GM18511 (cell line): ENCODE measurements around the gene LCN9.

ENCODE experiments used
- ATAC-seq: cut with Tn5 transposase; IDR thresholded peaks from one replicate; pipeline ENCODE4 v1.9.1; 2021; ENCODE audit warnings: mild to moderate bottlenecking, moderate library complexity; ENCODE audit not compliant: unreplicated experiment

Gene LCN9

DNA sequence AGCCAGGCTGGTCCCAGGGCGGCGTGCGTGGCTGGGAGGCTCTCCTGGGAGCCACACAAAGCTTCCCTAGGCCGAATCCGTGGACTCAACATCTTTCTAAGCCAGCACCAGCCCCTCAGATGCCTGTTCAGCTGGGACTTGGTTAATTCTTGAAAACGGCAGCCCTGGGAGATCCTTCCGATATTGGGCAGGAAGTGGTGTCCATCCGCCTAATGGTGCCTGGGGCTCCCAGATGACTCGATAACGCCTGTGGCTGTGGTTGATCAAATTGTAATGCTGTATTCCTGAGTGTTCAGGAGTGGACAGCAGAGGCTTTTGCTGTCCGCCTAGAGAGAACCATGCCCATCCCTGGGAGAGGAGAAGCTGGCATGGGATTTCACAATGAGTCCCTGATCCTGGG, 52.9 kb downstream of the LCN9 start:
- no peak for ATAC-seq
